Caki2 (cell line): ENCODE measurements around the gene LCA5. TPM values are rescaled to one million over a fixed set of nuclear protein-coding genes. Genes with fewer than 3 reads are reported as not detected.

ENCODE experiments used
- total RNA-seq: library from RNA; depleted of rRNA; stranded (reverse); fragments of >200 nt; shearing (Covaris generic); gene quantifications from 2 replicates; pipeline ENCODE4 v1.2.3, GENCODE V29; 2014; ENCODE audit warnings: low replicate concordance; rRNA removed

Gene LCA5
- total RNA-seq, 1 experiment from 2014 or later, result 2.3 TPM

Other genes with a start within 250 kb of the LCA5 start
- gene SH3BGRL2, start 93.9 kb upstream of the LCA5 start, total RNA-seq, result 1.2 and 2.2 TPM in 2 replicates